Neural cell (in vitro differentiated cells): ENCODE measurements around the gene LMO1.

Experiments
- CTCF ChIP-seq: fragments of 450-650 bp; IDR thresholded peaks from 2 replicates; pipeline ENCODE4 v1.5.1; 2014; ENCODE audit warnings: antibody characterized with exemption, mild to moderate bottlenecking, moderate library complexity; ENCODE audit not compliant: poor library complexity, severe bottlenecking
- EP300 ChIP-seq: fragments of 450-650 bp; conservative IDR thresholded peaks from 2 replicates; pipeline ENCODE4 v1.6.1; 2014; ENCODE audit warnings: antibody characterized with exemption, mild to moderate bottlenecking, moderate library complexity; ENCODE audit not compliant: poor library complexity, severe bottlenecking
- TAF1 ChIP-seq: IDR thresholded peaks from 2 replicates; pipeline ENCODE4 v1.6.1; 2012; ENCODE audit warnings: low read depth

GRCh38 chr11:8286886-8287285 is 23.2 kb upstream of the LMO1 start:
- TF ChIP-seq CTCF (no peak), EP300 (no peak), TAF1 (no peak)
